ENCODE results near the gene CLOCK. TPM values are rescaled to one million over a fixed set of nuclear protein-coding genes. Genes with fewer than 3 reads are reported as not detected.

CLOCK gene
- polyA plus RNA-seq, 1 of the 3 experiments (the other 2 are of a cell fraction): 4.2 TPM

DNA sequence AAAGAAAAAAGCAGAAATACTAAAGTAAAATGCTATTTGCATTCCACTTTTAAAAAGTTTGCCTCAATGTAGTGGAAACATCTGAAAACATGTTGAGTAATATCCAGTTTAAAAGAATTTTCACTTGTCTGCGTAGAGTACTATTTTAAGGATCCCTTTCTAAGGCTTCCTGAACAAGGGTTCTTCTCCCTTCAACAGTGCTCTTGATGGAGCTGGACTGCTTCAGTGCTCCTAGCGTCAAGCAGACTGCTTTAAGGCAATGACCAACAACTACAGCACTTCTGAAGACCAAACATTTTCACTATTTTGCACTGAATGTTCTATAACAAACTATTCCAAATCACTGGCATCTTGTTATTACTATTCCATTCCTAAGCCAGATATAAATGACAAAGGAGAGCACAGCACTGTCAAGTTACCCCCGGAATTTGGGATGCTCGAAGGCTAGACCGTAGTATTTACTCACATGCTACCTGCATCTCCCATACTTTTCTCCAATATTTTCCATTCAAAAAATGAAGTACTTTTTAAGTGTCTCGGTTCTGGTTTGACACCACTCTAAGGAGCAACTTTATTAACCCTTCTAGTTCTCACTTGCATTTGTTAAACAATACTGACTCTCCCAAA lies 114.9 kb downstream of the CLOCK start (continued):
- TF ChIP-seq SIN3A (IDR thresholded peaks at IDR 0.05; ENCODE audit: borderline replicate concordance, low read depth, low read length): no peak

DNA sequence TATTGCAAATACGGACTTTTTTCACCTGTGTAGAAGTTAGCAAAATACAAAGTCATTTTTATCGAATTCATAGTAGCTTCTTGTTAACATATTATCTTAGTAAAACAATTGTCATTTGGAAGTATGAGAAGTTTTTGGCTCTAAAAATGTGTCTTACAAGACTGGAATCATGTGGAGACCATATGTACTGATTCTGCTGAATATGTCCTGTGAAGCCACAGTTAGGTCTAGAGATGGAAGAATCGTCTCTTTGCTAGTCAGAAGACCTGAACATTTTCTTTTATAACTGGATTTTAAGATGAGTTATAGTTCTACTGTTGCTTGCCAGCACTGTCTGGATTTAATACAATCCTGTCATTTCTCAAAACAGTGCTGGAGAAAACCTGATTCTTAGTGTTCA lies 121.9 kb downstream of the CLOCK start:
- no peak overlapping the region for H3K27ac ChIP-seq (ENCODE audit: low read depth in 2 of 2, low read length in 1 of 2)
- no peak overlapping the region for H2AFZ ChIP-seq (ENCODE audit: low read depth)
- no peak for TF ChIP-seq FOXJ3 (CRISPR knock-in tag; IDR thresholded peaks at IDR 0.05)
- TF ChIP-seq, protein P1, sequence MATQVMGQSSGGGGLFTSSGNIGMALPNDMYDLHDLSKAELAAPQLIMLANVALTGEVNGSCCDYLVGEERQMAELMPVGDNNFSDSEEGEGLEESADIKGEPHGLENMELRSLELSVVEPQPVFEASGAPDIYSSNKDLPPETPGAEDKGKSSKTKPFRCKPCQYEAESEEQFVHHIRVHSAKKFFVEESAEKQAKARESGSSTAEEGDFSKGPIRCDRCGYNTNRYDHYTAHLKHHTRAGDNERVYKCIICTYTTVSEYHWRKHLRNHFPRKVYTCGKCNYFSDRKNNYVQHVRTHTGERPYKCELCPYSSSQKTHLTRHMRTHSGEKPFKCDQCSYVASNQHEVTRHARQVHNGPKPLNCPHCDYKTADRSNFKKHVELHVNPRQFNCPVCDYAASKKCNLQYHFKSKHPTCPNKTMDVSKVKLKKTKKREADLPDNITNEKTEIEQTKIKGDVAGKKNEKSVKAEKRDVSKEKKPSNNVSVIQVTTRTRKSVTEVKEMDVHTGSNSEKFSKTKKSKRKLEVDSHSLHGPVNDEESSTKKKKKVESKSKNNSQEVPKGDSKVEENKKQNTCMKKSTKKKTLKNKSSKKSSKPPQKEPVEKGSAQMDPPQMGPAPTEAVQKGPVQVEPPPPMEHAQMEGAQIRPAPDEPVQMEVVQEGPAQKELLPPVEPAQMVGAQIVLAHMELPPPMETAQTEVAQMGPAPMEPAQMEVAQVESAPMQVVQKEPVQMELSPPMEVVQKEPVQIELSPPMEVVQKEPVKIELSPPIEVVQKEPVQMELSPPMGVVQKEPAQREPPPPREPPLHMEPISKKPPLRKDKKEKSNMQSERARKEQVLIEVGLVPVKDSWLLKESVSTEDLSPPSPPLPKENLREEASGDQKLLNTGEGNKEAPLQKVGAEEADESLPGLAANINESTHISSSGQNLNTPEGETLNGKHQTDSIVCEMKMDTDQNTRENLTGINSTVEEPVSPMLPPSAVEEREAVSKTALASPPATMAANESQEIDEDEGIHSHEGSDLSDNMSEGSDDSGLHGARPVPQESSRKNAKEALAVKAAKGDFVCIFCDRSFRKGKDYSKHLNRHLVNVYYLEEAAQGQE (IDR thresholded peaks at IDR 0.05; ENCODE audit: low read depth, low read length): no peak
- no peak for TF ChIP-seq GATA2 (CRISPR knock-in tag; IDR thresholded peaks at IDR 0.05)
- TF ChIP-seq NRF1 (IDR thresholded peaks at IDR 0.05; ENCODE audit: low read depth, low read length): no peak
- TF ChIP-seq, protein P2, sequence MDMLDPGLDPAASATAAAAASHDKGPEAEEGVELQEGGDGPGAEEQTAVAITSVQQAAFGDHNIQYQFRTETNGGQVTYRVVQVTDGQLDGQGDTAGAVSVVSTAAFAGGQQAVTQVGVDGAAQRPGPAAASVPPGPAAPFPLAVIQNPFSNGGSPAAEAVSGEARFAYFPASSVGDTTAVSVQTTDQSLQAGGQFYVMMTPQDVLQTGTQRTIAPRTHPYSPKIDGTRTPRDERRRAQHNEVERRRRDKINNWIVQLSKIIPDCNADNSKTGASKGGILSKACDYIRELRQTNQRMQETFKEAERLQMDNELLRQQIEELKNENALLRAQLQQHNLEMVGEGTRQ (IDR thresholded peaks at IDR 0.05; ENCODE audit: borderline replicate concordance, low read depth, low read length): no peak
- H3K4me3 ChIP-seq (ENCODE audit: low read depth in 2 of 2, low read length in 1 of 2): no peak overlapping the region
- DNase-seq: no peak
- peaks cover 76 to 79% of the 10 kb centered on the region in 2 experiments for H3K36me3 ChIP-seq (replicated peaks in 1 of 2; ENCODE audit: control insufficient read depth in 1 of 2, insufficient read depth in 2 of 2, low read length in 1 of 2)
- CTCF ChIA-PET: no interaction called here
- no peak overlapping the region for H3K4me2 ChIP-seq
- WGBS (ENCODE audit: low lambda C conversion rate): 72% methylated on average over 3 of the region's 3 CpGs
- H3K27me3 ChIP-seq (ENCODE audit: insufficient read depth): no peaks in the 10 kb centered on the region
- POLR2A ChIA-PET: no interaction called here
- no peaks in the 10 kb centered on the region for H4K20me1 ChIP-seq (ENCODE audit: insufficient read depth)
- H3K4me1 ChIP-seq (ENCODE audit: control insufficient read depth in 1 of 2, insufficient read depth in 2 of 2, low read depth in 1 of 2, low read length in 1 of 2): peaks cover 0 to 5% of the 10 kb centered on the region in 2 experiments; a peak in 1 of 4 replicates
- peaks cover 18% of the 10 kb centered on the region for H3F3A ChIP-seq (replicated peaks; ENCODE audit: insufficient read depth)
- no peaks in the 10 kb centered on the region for H3K9me2 ChIP-seq
- peaks cover 65% of the 10 kb centered on the region for H3K79me2 ChIP-seq (ENCODE audit: insufficient read depth)
- H3K9ac ChIP-seq: no peak overlapping the region
- no peaks in the 10 kb centered on the region for H3K9me3 ChIP-seq

DNA sequence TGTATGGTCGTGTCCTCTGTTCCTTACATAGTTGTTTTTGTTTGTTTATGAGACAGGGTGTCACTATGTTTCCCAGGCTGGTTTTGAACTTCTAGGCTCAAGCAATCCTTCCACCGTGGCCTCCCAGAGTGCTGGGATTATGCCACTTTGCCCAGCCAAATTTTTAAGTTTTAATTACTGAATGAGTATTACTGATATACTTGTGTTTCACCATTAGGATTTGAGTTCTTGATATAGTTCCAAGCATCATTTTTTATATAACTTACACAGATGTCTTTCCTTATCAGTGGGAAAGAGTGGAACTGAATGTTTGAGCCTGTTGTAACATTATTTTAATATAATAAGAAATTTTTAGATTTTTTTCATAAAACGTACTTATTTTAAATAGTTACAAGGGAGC lies 130.5 kb downstream of the CLOCK start:
- Histone ChIP-seq H3K27me3 (ENCODE audit: insufficient read depth) (no peaks in the 10 kb centered on the region), H3K27ac (ENCODE audit: low read depth in 2 of 2, low read length in 1 of 2) (no peak overlapping the region), H3K4me1 (ENCODE audit: control insufficient read depth in 1 of 2, insufficient read depth in 2 of 2, low read depth in 1 of 2, low read length in 1 of 2) (peaks cover 0 to 3% of the 10 kb centered on the region in 2 experiments; a peak in 1 of 4 replicates), H3K9me3 (no peaks in the 10 kb centered on the region), H3K79me2 (ENCODE audit: insufficient read depth) (peaks cover 93% of the 10 kb centered on the region), H3K4me3 (ENCODE audit: low read depth in 2 of 2, low read length in 1 of 2) (no peak overlapping the region), H3K9me2 (no peaks in the 10 kb centered on the region), H3K36me3 (replicated peaks in 1 of 2; ENCODE audit: control insufficient read depth in 1 of 2, insufficient read depth in 2 of 2, low read length in 1 of 2) (peaks cover 56 to 74% of the 10 kb centered on the region in 2 experiments), H4K20me1 (ENCODE audit: insufficient read depth) (peaks cover 41% of the 10 kb centered on the region), H3K4me2 (no peak overlapping the region), H2AFZ (ENCODE audit: low read depth) (no peak overlapping the region), H3K9ac (no peak overlapping the region), H3F3A (replicated peaks; ENCODE audit: insufficient read depth) (no peaks in the 10 kb centered on the region)
- ChIA-PET POLR2A (no interaction called here), CTCF (no interaction called here)
- DNase-seq: no peak
- 86% methylated on average over 3 of the region's 3 CpGs for WGBS (ENCODE audit: low lambda C conversion rate)
- TF ChIP-seq YY1 (IDR thresholded peaks at IDR 0.05; ENCODE audit: low read depth) (no peak), EP300 (IDR thresholded peaks at IDR 0.05; ENCODE audit: borderline replicate concordance in 1 of 2, low read depth in 1 of 2, low read length in 1 of 2) (no peak), JUND (IDR thresholded peaks at IDR 0.05) (no peak), TEAD4 (IDR thresholded peaks at IDR 0.05; ENCODE audit: borderline replicate concordance, insufficient read depth) (no peak), GABPA (IDR thresholded peaks at IDR 0.05; ENCODE audit: low read depth) (no peak), FOSL2 (IDR thresholded peaks at IDR 0.05; ENCODE audit: borderline replicate concordance, low read depth) (no peak), FOXM1 (IDR thresholded peaks at IDR 0.05; ENCODE audit: low read depth) (no peak), CHD2 (IDR thresholded peaks at IDR 0.05; ENCODE audit: low read length, partially characterized antibody) (no peak), FOXJ3 (CRISPR knock-in tag; IDR thresholded peaks at IDR 0.05) (no peak), TAF1 (IDR thresholded peaks at IDR 0.05; ENCODE audit: borderline replicate concordance, low read depth, low read length) (no peak), NRF1 (IDR thresholded peaks at IDR 0.05; ENCODE audit: low read depth, low read length) (no peak), RXRA (IDR thresholded peaks at IDR 0.05; ENCODE audit: borderline replicate concordance, low read depth) (no peak)
- TF ChIP-seq, protein P1 (IDR thresholded peaks at IDR 0.05; ENCODE audit: low read depth, low read length): no peak
